T-helper 2 cell (primary cell): Measurements from ENCODE around the gene C7orf57.
"Not testable (repeated sequence)": the region's sequence is repeated elsewhere in the genome, so short reads cannot be mapped to it uniquely, and the experiment has no call there.

Experiments
- DNase-seq, 5 experiments: peaks; one replicate each; pipeline versions ENCODE4 v3.0.0 to v3.0.0-alpha.2; 2012 to 2022
- total RNA-seq, 2 donors: gene quantifications; one replicate each; lab custom pipeline; 2026; lab: John Stamatoyannopoulos, UW

Gene C7orf57
- total RNA-seq: 0.20 to 0.31 reads per million in 2 donors

DNA sequence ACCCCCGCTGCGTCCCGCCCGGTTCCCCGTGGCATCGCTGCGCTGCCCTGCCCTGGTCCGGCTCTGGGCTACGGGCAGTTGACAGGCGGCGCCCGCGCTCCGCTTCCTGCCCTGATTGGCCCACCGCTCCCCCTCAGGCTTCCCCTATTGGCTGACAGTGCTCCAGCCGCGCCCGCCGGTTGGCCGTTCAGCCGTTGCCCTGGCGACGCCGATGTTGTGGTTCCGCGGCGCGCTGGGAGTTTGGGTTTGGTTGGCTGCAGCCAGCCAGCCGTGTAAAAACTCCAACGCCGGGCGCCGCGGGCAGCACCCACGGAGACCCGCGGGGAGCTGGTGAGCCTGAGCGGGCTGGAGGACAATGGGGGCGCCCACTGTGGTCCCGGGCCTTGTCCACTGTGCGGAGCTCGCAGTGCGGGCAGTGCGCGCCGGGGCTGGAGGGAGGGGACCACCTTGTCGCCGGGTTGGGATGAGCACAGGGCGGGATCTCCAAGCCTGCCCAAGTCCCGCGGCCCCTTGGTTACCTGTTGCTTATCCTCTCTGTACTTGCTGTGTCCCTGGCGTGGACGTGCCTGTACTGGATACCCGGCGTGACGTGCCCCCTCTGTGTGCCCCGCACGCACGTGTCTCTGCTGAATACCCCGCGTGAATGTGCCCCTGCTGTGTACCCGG lies at the start of gene C7orf57:
Gene C7orf57 (plus strand): TSS at position 243 of the 666 bp plus-strand sequence. CDS start 766 bp downstream, outside the sequence.
- peak; percentile 68 to 87 (median 73) for DNase-seq

DNA sequence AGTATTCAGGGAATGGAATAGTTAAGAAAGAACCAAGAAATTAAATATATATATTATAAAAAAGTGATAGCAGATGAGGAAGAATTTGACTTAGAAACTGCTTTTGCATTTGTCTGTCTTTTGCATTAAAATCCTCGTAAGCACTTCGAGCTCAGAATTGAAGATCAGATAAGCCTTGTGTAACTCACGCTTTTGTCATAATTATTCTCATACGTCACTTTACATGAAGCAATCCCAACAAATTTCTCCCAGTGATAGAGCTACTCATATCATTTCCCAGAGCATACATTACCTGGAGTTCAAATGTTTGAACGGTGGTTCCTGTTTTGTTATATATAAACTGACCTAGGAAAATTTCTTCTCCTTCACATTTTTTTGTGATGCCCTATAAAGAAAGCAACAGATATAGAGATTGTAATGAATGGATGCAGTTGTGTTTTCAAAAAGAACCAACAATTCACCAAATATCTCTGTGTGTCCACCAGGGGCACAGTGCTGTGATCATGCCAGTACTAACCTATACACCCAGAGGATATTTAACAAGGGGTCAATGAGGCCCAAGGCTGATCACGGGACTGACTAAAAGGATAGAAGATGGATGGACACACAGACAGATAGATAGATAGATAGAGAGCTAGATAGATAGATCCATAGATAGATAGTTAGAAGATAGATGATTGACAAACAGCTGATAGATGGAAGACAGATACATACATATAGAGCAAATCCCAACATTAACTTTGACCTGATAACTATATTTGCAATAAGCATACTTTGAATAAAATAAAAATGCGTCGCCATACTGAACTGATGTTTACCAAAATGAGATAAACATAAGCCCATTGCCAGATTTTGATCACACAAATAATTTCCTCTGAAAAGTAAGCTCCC lies 46.6 kb upstream of the C7orf57 start:
- peak in 1 of 5 experiments; percentile 26 for DNase-seq

DNA sequence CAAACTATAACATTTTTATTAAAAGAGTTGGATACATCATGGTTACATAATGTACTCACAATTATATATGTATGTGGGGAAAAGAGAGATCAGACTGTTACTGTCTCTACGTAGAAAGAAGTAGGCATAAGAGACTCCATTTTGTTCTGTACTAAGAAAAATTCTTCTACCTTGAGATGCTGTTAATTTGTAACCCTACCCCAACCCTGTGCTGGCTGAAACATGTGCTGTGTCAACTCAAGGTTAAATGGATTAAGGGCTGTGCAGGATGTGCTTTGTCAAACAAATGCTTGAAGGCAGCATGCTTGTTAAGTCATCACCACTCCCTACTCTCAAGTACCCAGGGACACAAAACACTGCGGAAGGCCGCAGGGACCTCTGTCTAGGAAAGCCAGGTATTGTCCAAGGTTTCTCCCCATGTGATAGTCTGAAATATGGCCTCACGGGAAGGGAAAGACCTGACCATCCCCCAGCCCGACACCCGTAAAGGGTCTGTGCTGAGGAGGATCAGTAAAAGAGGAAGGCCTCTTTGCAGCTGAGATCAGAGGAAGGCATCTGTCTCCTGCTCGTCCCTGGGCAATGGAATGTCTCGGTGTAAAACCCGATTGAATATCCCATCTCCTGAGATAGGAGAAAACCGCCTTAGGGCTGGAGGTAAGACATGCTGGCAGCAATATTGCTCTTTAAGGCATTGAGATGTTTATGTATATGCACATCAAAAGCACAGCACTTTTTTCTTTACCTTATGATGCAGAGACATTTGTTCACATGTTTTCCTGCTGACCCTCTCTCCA lies 45.5 kb upstream of the C7orf57 start:
- DNase-seq: not testable (repeated sequence)

DNA sequence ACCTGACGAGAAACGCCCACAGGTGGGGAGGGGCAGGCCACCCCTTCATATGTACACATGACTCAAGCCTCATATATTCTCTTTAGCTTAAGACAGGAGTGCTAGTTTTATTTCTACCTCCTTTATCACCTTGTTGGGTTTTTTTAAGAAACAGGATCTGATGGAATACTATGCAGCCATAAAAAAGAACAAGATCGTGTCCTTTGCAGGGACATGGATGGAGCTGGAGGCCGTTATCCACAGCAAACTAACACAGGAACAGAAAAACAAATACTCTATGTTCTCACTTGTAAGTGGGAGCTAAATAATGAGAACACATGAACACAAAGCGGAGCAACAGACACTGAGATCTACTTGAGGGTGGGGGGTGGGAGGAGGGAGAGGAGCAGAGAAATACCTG lies 44.8 kb upstream of the C7orf57 start:
- DNase-seq: no peak

DNA sequence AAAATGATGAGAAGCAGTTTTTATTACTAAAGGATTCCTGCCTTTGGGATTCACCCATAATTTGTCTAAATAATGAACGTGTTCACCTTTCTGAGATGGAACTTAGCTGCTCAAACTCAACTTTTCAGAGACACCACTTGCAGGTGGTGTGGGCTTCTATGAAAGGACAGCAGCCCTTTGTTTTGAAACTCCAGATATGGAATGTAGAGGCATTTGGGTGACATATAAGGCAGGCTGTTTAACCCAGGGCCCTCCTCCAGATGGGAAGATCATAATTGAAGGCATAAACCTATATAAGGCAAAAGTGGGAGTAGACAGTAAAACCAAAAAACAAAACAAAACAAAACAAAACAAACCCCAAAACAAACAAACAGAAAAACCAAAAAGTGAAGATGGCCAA lies 44.1 kb upstream of the C7orf57 start:
- DNase-seq: no peak

DNA sequence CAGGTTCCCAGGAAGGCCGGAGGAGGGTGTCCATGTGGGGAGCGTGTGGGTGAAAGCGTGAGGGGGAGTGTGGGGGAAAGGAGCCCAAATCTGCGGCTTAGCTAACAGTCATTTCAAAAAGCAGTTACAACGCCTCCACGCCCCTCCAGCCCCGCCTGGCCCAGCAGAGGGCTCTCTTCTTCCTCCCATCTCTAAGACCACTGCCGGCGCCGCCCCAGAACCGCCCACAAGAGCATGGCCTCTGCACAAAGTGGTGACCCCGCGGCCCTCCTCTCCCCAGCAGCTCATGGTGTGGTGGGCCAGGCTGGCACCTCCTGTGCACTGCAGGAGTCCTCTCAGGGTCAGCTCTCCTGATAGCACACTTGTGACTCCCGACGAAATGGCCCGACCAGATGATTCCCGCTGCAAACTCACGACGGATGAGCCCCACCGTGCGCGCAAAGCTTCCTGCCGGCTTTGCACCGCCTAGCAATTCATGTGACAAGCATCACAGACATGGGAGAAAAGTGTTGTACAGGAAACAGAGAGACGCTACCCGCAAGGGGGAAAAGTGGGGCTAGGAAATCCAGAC lies 43.5 kb upstream of the C7orf57 start:
- peak; percentile 64 to 92 (median 71) for DNase-seq

DNA sequence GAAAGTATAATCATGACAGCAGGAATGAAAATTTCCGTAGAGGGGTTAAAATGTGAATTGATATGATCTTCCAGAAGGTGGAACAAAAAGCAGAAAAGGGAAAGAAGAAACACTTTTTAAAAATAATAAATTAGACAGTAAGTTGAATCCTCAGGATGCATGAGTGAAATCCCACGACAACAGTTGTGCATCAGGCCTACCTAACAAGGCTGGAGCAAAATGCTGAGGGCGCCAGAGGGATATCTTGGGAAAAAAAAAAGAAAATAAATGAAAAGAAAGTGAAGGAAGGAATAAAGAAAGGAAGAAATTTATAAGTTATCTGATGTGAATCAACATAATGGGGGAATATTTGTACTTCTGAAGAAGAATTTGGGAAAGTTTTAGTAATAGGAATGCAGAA lies 42.9 kb upstream of the C7orf57 start:
- DNase-seq: no peak

DNA sequence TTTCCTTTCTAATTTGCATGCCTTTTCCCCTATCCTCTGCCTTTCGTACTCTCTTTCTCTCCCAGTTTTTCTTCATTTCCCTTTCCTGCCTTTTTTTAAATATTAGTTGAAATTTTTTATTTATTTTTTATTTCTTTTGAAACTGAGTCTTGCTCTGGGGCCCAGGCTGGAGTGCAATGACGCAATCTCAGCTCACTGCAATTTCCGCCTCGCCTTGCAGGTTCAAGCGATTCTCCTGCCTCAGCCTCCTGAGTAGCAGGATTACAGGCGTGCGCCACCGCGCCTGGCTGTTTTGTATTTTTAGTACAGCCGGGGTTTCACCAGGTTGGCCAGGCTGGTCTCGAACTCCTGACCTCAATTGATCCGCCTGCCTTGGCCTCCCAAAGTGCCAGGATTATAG lies 35.9 kb upstream of the C7orf57 start:
- no peak for DNase-seq

DNA sequence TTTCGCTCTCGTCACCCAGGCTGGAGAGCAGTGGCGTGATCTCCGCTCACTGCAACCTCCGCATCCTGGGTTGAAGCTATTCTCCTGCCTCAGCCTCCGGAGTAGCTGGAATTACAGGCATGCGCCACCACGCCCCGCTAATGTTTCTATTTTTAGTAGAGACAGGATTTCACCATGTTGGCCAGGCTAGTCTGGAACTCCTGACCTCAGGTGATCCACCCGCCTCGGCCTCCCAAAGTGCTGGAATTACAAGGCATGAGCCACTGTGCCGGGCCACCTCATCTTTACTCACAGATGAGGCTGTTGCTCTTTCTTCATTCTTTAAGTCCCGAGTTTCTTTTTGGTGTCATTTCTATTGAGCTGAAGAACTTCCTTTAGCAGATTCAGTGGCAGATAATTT lies 35.2 kb upstream of the C7orf57 start:
- DNase-seq: not testable (repeated sequence)

DNA sequence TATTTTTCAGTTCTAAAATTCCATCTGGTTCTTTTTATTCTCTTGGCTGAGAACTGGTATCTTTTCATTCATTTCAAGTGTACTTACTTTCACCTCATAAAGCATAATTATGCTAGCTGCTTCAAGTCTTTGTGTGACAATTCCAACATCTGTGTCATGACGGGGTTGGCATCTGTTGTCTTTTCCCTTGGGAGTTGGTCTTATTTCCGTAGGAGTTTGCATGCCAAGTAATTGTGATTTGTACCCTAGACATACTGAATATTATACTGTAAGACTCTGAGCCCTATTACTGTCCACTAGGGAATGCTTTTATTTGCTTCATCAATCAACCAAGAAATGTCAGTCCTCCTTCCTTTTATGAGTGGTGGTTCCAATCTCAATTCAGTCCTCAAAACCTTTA lies 31.3 kb upstream of the C7orf57 start:
- DNase-seq: no peak

DNA sequence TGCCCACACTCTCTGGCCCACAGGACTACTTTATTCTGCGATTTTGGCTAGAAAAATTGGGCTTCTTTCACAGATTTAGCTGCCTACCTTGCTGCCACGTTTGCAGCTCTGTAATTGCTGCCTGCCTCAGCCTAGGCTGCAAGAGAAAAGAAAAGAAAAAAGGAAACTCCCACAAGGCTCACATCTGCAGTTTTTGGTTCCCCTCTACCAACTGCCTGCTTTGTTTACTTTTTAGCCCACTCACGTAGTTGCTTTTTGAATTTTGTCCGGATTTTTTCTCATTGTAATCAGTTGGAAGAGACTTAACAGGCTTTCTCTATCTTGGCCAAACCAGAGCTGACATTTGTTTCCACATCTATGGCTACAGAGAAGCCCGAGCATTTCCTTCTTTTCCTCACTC lies 30.7 kb upstream of the C7orf57 start:
- no peak for DNase-seq

DNA sequence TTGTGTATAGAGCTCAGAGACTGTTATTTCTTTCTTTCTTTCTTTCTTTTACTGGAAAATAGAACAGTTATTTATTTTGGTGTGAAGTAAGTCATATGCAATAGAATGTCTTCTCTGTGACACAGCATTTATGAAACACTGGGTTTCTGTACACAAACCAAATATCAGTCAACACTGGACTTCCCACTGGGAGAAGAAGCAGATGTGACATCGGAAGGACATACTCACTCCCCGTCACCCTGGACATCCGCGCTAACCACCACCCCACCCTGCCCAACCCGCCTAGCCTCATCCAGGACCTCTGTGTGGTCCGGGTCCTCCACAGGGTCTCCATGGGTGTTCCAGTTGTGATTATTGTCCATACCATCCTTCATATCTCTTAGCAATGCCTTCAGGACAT lies 28.5 kb upstream of the C7orf57 start:
- DNase-seq: no peak

DNA sequence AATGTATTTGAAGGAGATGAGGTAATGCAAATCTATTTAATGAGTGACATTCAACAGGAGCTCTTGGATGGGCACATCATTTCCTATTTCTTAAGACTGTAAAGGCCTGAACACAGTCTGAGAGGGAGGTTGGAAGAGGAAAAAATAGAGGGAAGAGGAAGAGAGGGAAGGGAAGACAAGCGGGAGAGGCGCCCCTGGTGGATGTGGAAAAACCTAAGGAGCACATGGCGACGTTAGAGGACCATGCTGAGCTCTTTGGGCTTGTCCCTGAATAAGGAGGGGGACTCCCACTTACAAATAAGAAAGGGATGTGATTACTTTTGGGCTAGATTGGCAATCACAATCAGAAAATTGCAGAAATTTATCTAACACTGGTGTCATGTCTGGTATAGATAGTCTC lies 26.1 kb upstream of the C7orf57 start:
- DNase-seq: no peak

DNA sequence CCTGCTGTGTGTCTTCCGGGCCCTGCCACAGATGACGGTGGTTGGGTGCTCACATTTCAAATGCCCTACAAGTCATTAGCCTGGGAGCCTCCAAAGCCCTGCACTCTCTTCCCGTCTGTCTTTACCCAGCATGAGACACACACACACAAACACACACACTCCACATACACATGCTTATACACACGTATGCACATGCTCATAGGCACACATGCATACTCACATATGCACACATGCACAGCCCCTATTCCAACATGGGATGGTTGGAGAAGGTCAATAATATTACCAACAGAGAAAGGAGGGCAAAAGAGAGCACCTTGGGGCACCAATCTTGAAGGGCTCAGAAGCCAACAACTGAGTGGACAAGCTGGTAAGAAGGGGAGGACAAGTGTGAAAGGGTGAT lies 25.4 kb upstream of the C7orf57 start:
- no peak for DNase-seq

DNA sequence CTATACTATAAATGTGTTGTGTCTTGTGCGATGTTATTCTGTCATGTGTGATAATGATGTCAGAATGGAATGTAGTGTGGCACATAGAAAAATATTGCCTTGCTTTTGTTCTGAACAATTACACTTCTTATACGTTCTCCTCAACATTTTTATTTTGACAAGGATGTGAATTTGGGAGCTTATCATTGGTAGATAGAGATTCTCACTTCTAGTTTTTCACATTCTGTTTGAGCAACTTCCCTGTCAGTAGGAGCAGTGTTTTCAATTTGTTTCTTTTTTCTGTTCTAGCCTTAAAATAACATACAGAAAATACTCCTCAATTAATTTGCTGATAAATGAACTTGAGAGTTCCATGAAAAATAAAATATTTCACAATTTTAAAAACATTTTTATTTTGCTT lies 24.0 kb upstream of the C7orf57 start:
- DNase-seq: no peak

DNA sequence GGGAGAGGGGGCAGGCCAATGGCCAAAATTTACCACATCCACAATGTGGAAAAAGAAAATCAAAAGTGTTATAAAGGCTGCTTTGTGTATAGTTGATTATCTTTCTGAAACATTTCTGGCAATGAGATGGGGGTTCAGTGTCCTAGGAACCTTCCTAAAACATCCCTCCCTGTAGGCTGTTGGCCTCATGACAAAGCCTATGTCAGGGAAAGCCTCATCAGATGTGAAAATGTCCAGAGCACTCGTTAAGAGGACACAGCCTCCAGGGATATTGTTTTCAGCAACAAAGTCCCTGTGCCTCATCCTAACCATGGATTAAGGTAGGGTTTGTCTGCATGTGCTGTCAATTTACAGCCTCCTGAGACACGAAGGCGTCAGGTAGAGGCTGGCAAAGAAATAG lies 23.4 kb upstream of the C7orf57 start:
- DNase-seq: no peak

DNA sequence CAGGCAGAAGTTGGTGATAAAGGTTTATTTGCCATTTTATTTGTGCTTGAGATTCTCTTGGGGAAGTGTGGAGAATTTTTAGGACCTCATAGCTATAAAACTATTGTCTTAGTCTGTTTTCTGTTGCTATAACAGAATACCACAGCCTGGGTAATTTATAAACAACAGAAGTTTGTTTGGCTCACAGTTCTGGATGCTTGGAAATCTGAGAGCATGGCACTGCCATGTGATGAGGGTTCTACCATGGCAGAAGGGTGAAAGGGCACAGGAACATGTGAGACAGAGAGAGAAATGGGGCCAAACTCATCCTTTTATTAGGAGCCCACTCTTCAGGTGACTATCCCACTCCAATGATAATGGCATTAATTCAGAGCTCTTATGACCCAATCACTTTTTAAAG lies 18.7 kb upstream of the C7orf57 start:
- no peak for DNase-seq

DNA sequence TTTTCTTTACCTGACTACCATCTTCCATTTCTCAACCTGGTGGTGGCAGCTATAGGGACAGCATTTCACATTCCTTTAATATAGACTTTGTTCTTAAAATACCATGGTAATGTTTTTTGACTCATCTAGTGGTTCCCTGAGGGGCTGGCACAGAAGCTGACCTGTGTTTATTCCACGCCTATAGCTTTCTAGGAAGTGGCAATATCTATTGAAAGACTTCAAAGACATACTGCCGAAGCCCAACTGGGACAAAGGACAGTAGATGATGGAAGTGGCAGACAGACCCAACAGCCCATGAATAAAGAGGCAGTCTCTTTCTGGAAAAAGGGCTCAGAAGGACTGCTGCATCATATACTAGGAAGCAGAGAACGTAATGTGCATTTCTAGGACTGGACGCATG lies 17.7 kb upstream of the C7orf57 start:
- no peak for DNase-seq

DNA sequence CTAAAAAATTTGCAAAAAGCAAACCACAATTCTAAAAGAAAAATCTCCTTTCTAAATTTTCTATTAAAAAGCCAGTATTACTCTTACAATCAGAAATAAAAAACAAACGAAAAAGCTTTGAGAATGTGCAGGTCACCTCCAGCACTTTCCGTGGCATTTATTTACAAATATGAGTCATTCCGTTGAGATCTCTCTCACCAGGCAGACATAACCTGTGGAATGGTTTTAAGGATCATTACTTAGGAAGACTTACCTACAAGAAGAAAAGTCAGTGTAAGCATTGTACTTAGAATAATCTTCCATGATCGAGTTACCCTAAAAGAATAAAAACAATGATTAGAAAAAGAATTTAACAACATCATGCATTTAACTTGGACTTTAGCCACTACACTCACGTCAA lies 9.7 kb upstream of the C7orf57 start:
- DNase-seq: no peak

DNA sequence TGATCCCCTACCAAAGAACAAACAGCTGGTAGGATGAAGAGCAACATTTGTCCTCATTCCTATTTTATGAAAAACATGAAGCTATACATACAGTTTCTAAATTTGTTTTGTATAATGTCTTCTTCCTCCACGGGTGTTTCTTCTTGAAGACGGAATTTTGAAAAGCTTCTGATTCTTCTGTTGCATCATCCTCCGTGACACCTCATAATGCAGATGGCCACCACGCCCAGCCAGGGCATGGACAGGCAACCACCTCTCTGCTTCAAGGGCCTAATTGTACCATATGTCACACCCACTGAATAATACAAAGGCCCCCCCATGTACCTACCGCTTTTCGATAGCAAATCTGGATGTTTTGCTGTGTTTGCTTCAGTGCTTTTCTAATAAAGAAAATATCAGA lies 6.4 kb upstream of the C7orf57 start, which contains the start of gene SUN3:
Gene SUN3 (minus strand): TSS at position 170 of the 400 bp plus-strand sequence. CDS start 169 bp downstream, at position 1.
- no peak for DNase-seq

DNA sequence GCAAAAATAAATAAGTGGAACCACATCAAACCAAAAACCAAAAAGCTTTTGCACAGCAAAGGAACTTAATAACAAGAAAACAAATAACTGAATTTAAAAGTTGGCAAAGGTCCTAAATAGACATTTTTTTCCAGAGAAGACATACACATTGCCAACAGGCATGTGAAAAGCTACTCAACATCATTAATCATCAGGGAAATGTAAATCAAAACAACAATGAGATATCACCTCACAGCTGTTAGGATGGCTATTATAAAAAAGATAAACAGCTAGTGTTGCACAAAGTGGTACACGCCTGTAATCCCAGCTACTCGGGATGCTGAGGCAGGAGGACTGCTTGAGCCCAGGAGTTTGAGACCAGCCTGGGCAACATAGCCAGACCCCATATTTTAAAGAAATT lies 4.2 kb upstream of the C7orf57 start:
- no peak for DNase-seq

DNA sequence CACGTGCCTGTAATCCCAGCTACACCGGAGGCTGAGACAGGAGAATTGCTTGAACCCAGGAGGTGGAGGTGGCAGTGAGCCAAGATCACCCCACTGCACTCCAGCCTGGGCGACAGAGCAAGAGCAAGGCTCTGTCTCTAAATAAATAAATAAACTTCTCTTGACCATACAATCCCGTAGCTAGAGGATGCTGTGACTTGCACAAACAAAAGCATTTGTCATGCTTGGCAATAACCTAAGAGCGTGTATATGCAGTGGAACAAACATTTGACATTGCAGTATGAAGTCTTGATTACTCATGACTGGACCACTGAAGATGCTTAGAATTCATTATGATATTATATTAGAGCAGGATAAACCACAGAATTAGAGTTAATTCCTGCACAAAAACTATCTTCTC lies 1.4 kb upstream of the C7orf57 start:
- DNase-seq: no peak

DNA sequence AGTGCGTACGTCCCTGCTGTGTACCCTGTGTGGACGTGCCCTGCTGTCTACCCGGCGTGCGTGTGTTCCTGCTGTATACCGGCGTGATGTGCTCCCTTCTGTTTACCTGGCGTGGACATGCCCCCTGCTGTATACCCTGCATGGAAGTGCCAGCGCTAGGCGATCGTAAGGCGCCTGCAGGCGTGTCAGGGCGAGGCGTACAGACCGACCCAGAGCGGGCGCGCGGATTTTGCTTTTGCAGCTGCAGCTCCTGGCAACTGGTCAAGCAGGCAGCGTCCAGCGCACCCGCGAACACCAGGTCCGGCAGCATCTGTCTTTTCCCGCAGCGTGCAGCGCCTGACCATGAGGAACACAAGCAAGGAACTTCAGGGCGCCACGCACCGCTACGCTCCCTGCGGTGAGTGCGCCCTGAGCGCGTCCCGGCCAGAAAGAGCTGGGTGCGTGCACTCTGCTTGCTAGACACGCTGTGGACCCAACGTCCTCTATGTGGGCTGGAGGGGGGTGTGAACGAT lies 680 bp downstream of the C7orf57 start:
- peak in 1 of 5 experiments; percentile 2 for DNase-seq
